H1 (cell line): ENCODE measurements around the gene ZCCHC10. TPM values are rescaled to one million over a fixed set of nuclear protein-coding genes. Genes with fewer than 3 reads are reported as not detected.

Experiments
- CTCF ChIA-PET: fragments of 300-600 bp; sonication (Branson Sonifier 250); formaldehyde crosslinking; loops from one replicate; lab custom pipeline; 2021; ENCODE audit not compliant: partially characterized antibody; lab: Charles Lee
- POLR2A ChIA-PET: fragments of 300-600 bp; sonication (Branson Sonifier 250); formaldehyde crosslinking; loops from one replicate; lab custom pipeline; 2021; ENCODE audit warnings: inconsistent platforms; ENCODE audit not compliant: partially characterized antibody; lab: Charles Lee
- DNase-seq, 2 experiments: peaks; one replicate each; pipeline versions ENCODE4 v3.0.0 to v3.0.0-alpha.2; 2010 to 2022; ENCODE audit warnings: low spot score in 2 of 2, low read depth in 1 of 2, mixed read lengths in 1 of 2
- FAIRE-seq: peaks from 2 replicates; lab custom pipeline; 2011; peaks lifted over from hg19 to GRCh38; lab: Jason Lieb, UNC
- H2AFZ ChIP-seq: 2 replicates; pipeline ENCODE4 v1.8.1; 2012; ENCODE audit warnings: low read length, inconsistent platforms
- H2AK5ac ChIP-seq: 2 replicates; pipeline ENCODE4 v1.6.1; 2013; ENCODE audit warnings: low read depth, low read length
- H2BK120ac ChIP-seq: replicated peaks from 2 replicates; pipeline ENCODE3; 2013; ENCODE audit warnings: low read depth, low read length, inconsistent platforms
- H2BK12ac ChIP-seq: 2 replicates; pipeline ENCODE4 v1.6.1; 2013; ENCODE audit warnings: low read depth, low read length
- H2BK15ac ChIP-seq: 2 replicates; pipeline ENCODE4 v1.6.1; 2013; ENCODE audit warnings: low read length
- H2BK20ac ChIP-seq: 2 replicates; pipeline ENCODE4 v1.6.1; 2013; ENCODE audit warnings: low read length
- H2BK5ac ChIP-seq: 2 replicates; pipeline ENCODE4 v1.6.1; 2013; ENCODE audit warnings: low read depth, low read length
- H3K14ac ChIP-seq: 2 replicates; pipeline ENCODE4 v1.6.1; 2013; ENCODE audit warnings: inconsistent platforms; ENCODE audit not compliant: insufficient read length
- H3K18ac ChIP-seq: 2 replicates; pipeline ENCODE4 v1.6.1; 2013; ENCODE audit warnings: low read length; ENCODE audit errors: extremely low read depth
- H3K23ac ChIP-seq: 2 replicates; pipeline ENCODE4 v1.6.1; 2013; ENCODE audit warnings: inconsistent platforms; ENCODE audit not compliant: insufficient read length
- H3K23me2 ChIP-seq: 2 replicates; pipeline ENCODE4 v1.6.1; 2013; ENCODE audit warnings: low read depth, low read length
- H3K27ac ChIP-seq: 2 replicates; pipeline ENCODE4 v1.6.1; 2011; ENCODE audit warnings: low read depth, low read length, inconsistent platforms
- H3K27me3 ChIP-seq, 4 experiments: replicated peaks in 1 of 4; 1 replicate in 1 of 4; 2 replicates in 3 of 4; pipeline versions ENCODE4 v1.6.1 to v1.8.1; 2011 to 2013; ENCODE audit warnings: low read length in 3 of 4, mild to moderate bottlenecking in 3 of 4, inconsistent platforms in 2 of 4, mixed read lengths in 2 of 4, moderate library complexity in 1 of 4; ENCODE audit not compliant: control insufficient read depth in 3 of 4, insufficient read depth in 3 of 4; ENCODE audit errors: extremely low read depth in 1 of 4
- H3K36me3 ChIP-seq, 4 experiments: 2 replicates each; pipeline versions ENCODE4 v1.6.1 to v1.8.1; 2011 to 2013; ENCODE audit warnings: mild to moderate bottlenecking in 4 of 4, low read length in 3 of 4, moderate library complexity in 2 of 4, control low read depth in 1 of 4, inconsistent platforms in 1 of 4; ENCODE audit not compliant: insufficient read depth in 4 of 4, control insufficient read depth in 2 of 4
- H3K4ac ChIP-seq: replicated peaks from 2 replicates; pipeline ENCODE3; 2013; ENCODE audit warnings: low read length, low read depth, mixed read lengths, inconsistent platforms; ENCODE audit not compliant: insufficient read length
- H3K4me1 ChIP-seq, 4 experiments: replicated peaks in 1 of 4; 1 replicate in 1 of 4; 2 replicates in 3 of 4; pipeline versions ENCODE4 v1.6.1 to v1.8.1; 2011 to 2013; ENCODE audit warnings: low read length in 3 of 4, inconsistent platforms in 2 of 4, mixed read lengths in 1 of 4; ENCODE audit not compliant: insufficient read depth in 4 of 4, control insufficient read depth in 3 of 4
- H3K4me2 ChIP-seq, 2 experiments: 2 replicates each; pipeline versions ENCODE4 v1.6.1 to v1.8.1; 2011 to 2013; ENCODE audit warnings: low read depth in 2 of 2, low read length in 2 of 2, control low read depth in 1 of 2, inconsistent platforms in 1 of 2, mild to moderate bottlenecking in 1 of 2; ENCODE audit not compliant: insufficient read depth in 1 of 2
- H3K4me3 ChIP-seq, 4 experiments: fragments of 200-600, 300-600 bp in 1 of 4; sonication (generic), shearing (Covaris generic), sonication (Bioruptor Twin) in 1 of 4; 2 replicates each; pipeline versions ENCODE4 v1.5.1 to v1.8.1; 2011 to 2016; ENCODE audit warnings: low read length in 4 of 4, low read depth in 3 of 4, control low read depth in 2 of 4, inconsistent platforms in 2 of 4, mild to moderate bottlenecking in 2 of 4, mixed read lengths in 1 of 4, moderate library complexity in 1 of 4; ENCODE audit not compliant: insufficient read depth in 2 of 4; ENCODE audit errors: extremely low read depth in 1 of 4
- H3K56ac ChIP-seq: replicated peaks from 2 replicates; pipeline ENCODE3; 2013; ENCODE audit warnings: low read depth, mild to moderate bottlenecking, mixed read lengths, low read length, inconsistent platforms; ENCODE audit not compliant: insufficient read length
- H3K79me1 ChIP-seq: 2 replicates; pipeline ENCODE4 v1.6.1; 2013; ENCODE audit warnings: low read depth, low read length, control low read depth
- H3K79me2 ChIP-seq, 2 experiments: 2 replicates each; pipeline versions ENCODE4 v1.6.1 to v1.8.1; 2012 to 2013; ENCODE audit warnings: low read length in 2 of 2, mild to moderate bottlenecking in 2 of 2, inconsistent platforms in 1 of 2; ENCODE audit not compliant: insufficient read depth in 2 of 2, control insufficient read depth in 1 of 2
- H3K9ac ChIP-seq, 4 experiments: replicated peaks in 1 of 4; 1 replicate in 1 of 4; 2 replicates in 3 of 4; pipeline versions ENCODE4 v1.6.1 to v1.8.1; 2011 to 2013; ENCODE audit warnings: low read depth in 3 of 4, low read length in 3 of 4, control low read depth in 2 of 4, mild to moderate bottlenecking in 2 of 4, moderate library complexity in 2 of 4, inconsistent platforms in 1 of 4; ENCODE audit errors: extremely low read depth in 1 of 4
- H3K9me3 ChIP-seq, 2 experiments: 2 replicates each; pipeline versions ENCODE4 v1.6.1 to v1.8.1; 2012 to 2013; ENCODE audit warnings: mild to moderate bottlenecking in 2 of 2, moderate library complexity in 2 of 2, control low read depth in 1 of 2, inconsistent platforms in 1 of 2, low read depth in 1 of 2, low read length in 1 of 2, mixed read lengths in 1 of 2; ENCODE audit not compliant: insufficient read depth in 2 of 2
- H4K20me1 ChIP-seq, 2 experiments: replicated peaks in 1 of 2; 2 replicates each; pipeline versions ENCODE3 to v1.8.1; 2011 to 2013; ENCODE audit warnings: inconsistent platforms in 2 of 2, low read length in 2 of 2, mild to moderate bottlenecking in 1 of 2; ENCODE audit not compliant: insufficient read depth in 2 of 2, control insufficient read depth in 1 of 2
- H4K5ac ChIP-seq: 2 replicates; pipeline ENCODE4 v1.6.1; 2013; ENCODE audit warnings: low read length, low read depth, mixed read lengths, inconsistent platforms; ENCODE audit not compliant: insufficient read length
- H4K8ac ChIP-seq: 2 replicates; pipeline ENCODE4 v1.8.0; 2013; ENCODE audit warnings: mild to moderate bottlenecking, moderate library complexity, low read length, inconsistent platforms; ENCODE audit not compliant: insufficient read depth; ENCODE audit errors: extremely low read depth
- H4K91ac ChIP-seq: replicated peaks from 2 replicates; pipeline ENCODE3; 2013; ENCODE audit warnings: low read length, mixed read lengths, inconsistent platforms; ENCODE audit not compliant: insufficient read length
- BRCA1 ChIP-seq: IDR thresholded peaks from 2 replicates; pipeline ENCODE4 v1.6.1; 2012; ENCODE audit warnings: low read depth, low read length, improper control_type of control experiment
- CREB1 ChIP-seq: IDR thresholded peaks from 2 replicates; pipeline ENCODE4 v1.6.1; 2012; ENCODE audit warnings: inconsistent platforms
- GABPA ChIP-seq: IDR thresholded peaks from 2 replicates; pipeline ENCODE4 v1.6.1; 2011; ENCODE audit warnings: mild to moderate bottlenecking, low read length, moderate library complexity, borderline replicate concordance; ENCODE audit not compliant: insufficient read depth
- HDAC6 ChIP-seq: IDR thresholded peaks from one replicate; pipeline ENCODE4 v1.7.1; 2012; ENCODE audit warnings: low read depth, mild to moderate bottlenecking, inconsistent platforms, low read length, moderate library complexity
- JUND ChIP-seq: IDR thresholded peaks from 2 replicates; pipeline ENCODE4 v1.6.1; 2011; ENCODE audit warnings: mild to moderate bottlenecking, improper control_type of control experiment, low read length
- NANOG ChIP-seq: IDR thresholded peaks from 2 replicates; pipeline ENCODE4 v1.6.1; 2011; ENCODE audit warnings: low read length, low read depth, mild to moderate bottlenecking, inconsistent platforms; ENCODE audit not compliant: insufficient read depth, poor library complexity, severe bottlenecking
- POLR2A ChIP-seq, 2 experiments: IDR thresholded peaks; 1 replicate in 1 of 2; 2 replicates in 1 of 2; pipeline ENCODE4 v1.6.1; 2011; ENCODE audit warnings: low read depth in 2 of 2, low read length in 2 of 2, mild to moderate bottlenecking in 2 of 2; ENCODE audit errors: control extremely low read depth in 1 of 2
- RAD21 ChIP-seq, 2 experiments: IDR thresholded peaks in 1 of 2; conservative IDR thresholded peaks in 1 of 2; 2 replicates each; pipeline ENCODE4 v1.6.1; 2011; ENCODE audit warnings: low read depth in 2 of 2, low read length in 2 of 2, improper control_type of control experiment in 1 of 2, inconsistent platforms in 1 of 2, mild to moderate bottlenecking in 1 of 2, moderate library complexity in 1 of 2
- SIRT6 ChIP-seq: IDR thresholded peaks from one replicate; pipeline ENCODE4 v1.7.1; 2012; ENCODE audit warnings: low read length, inconsistent platforms
- SP1 ChIP-seq: IDR thresholded peaks from 2 replicates; pipeline ENCODE4 v1.6.1; 2011; ENCODE audit warnings: low read depth, low read length
- TBP ChIP-seq: IDR thresholded peaks from 2 replicates; pipeline ENCODE4 v1.6.1; 2011; ENCODE audit warnings: low read depth, low read length, improper control_type of control experiment
- YY1 ChIP-seq: IDR thresholded peaks from 2 replicates; pipeline ENCODE4 v1.6.1; 2011; ENCODE audit warnings: low read depth, mild to moderate bottlenecking, low read length
- ZNF274 ChIP-seq: IDR thresholded peaks from 2 replicates; pipeline ENCODE4 v1.7.0; 2012; ENCODE audit warnings: low read length, borderline replicate concordance; ENCODE audit errors: extremely low read depth
- WGBS, 2 experiments: shearing (Covaris generic) in 1 of 2; methylation state at CpG; one replicate each; pipeline versions ENCODE4 v1.1.6 to v1.1.7; 2013 to 2015; ENCODE audit warnings: low lambda C conversion rate in 2 of 2, mixed read lengths in 2 of 2, inconsistent platforms in 1 of 2, low coverage in 1 of 2, missing lambda C conversion rate in 1 of 2; ENCODE audit not compliant: insufficient replicate concordance in 2 of 2, insufficient coverage in 1 of 2, insufficient read length in 1 of 2; ENCODE audit errors: extremely low coverage in 1 of 2, missing lambda C conversion rate in 1 of 2; 5-methylcytosine and 5-hydroxymethylcytosine counted together
- polyA plus RNA-seq, 7 experiments: library from polyadenylated mRNA; depleted of rRNA in 3 of 7; stranded (reverse) in 5 of 7; unstranded in 2 of 7; fragments of >200 nt in 5 of 7; fragments of 200-250 nt in 2 of 7; gene quantifications; 1 replicate in 5 of 7; 2 replicates in 1 of 7; 4 replicates in 1 of 7; pipeline versions ENCODE4 v1.2.1 to v1.2.3, GENCODE V29; 2011 to 2013; ENCODE audit warnings: missing spikeins in 2 of 7, mixed read lengths in 2 of 7
- total RNA-seq: library from RNA; stranded (reverse); fragmentation: NEBNext Ultra II Directional; extraction: Animal tissue kit (Norgen Biotek cat#: 25700); gene quantifications from 2 replicates; pipeline ENCODE4 v1.2.1, GENCODE V29; 2021

The ZCCHC10 gene
- total and polyA plus RNA-seq, 2 of the 8 experiments (the other 6 are each of a cell fraction or from before 2014, with no cell fraction given), result 22.4 to 32.9 TPM

GRCh38 chr5:133056891-133057290 lies 30.5 kb upstream of the ZCCHC10 start:
- 0 out of 2 replicates have a peak, but pooled peaks cover 2% of the 10 kb centered on the region for H3K23me2 ChIP-seq
- TF ChIP-seq SP1 (no peak), JUND (no peak), CREB1 (no peak), HDAC6 (no peak), BRCA1 (no peak), GABPA (no peak), NANOG (no peak), ZNF274 (no peak), POLR2A (IDR thresholded peaks at IDR 0.05; ENCODE audit: control extremely low read depth in 1 of 2, low read depth in 2 of 2, low read length in 2 of 2) (no peak), YY1 (no peak), TBP (no peak), RAD21 (IDR thresholded peaks at IDR 0.05 in 1 of 2, conservative IDR thresholded peaks at IDR 0.05 in 1 of 2; ENCODE audit: low read depth in 2 of 2, low read length in 2 of 2) (no peak), SIRT6 (no peak)
- TF ChIP-seq, all 59 proteins: peak for 0
- H3K4me1 ChIP-seq, result peaks cover 0 to 6% (median 0%) of the 10 kb centered on the region in 4 experiments; a peak in 1 of 7 replicates
- no peak overlapping the region for H2BK5ac ChIP-seq
- WGBS, 2 experiments, result 100% methylated on average over 1 of the region's 1 CpG; no CpG with 5 or more reads in 1 of the 2 experiments
- no peak overlapping the region for H4K8ac ChIP-seq
- POLR2A ChIA-PET, result interaction anchor here (0.6 to 1.7 kb wide), 4 partner anchors 9 to 151 kb away, joined by 3 to 5 read pairs (median 4); no protein-coding TSS in a partner anchor
- H3K36me3 ChIP-seq, result no peaks in the 10 kb centered on the region
- H3K4me2 ChIP-seq, result no peak overlapping the region
- no peak overlapping the region for H3K9ac ChIP-seq
- H2BK15ac ChIP-seq, result no peak overlapping the region
- no peak overlapping the region for H2BK12ac ChIP-seq
- no peak overlapping the region for H3K4me3 ChIP-seq
- peaks cover 23 to 32% of the 10 kb centered on the region in 2 experiments for H4K20me1 ChIP-seq
- no peak overlapping the region for H2AFZ ChIP-seq
- H4K5ac ChIP-seq, result no peak overlapping the region
- no peak overlapping the region for H4K91ac ChIP-seq
- H3K56ac ChIP-seq, result no peak overlapping the region
- no peak overlapping the region for H2AK5ac ChIP-seq
- H3K18ac ChIP-seq, result no peak overlapping the region
- no peaks in the 10 kb centered on the region for H3K9me3 ChIP-seq
- peaks cover 67 to 99% of the 10 kb centered on the region in 2 experiments for H3K79me2 ChIP-seq
- FAIRE-seq (no peak), DNase-seq (no peak)
- H3K27ac ChIP-seq, result no peak overlapping the region
- H3K79me1 ChIP-seq, result peaks cover 4% of the 10 kb centered on the region; the same call in 1 of the 2 replicates
- no peak overlapping the region for H3K4ac ChIP-seq
- H2BK20ac ChIP-seq, result no peak overlapping the region
- no peaks in the 10 kb centered on the region for H3K27me3 ChIP-seq
- CTCF ChIA-PET, result interaction anchor here (0.9 kb wide), 1 partner anchor 27 kb away, joined by 4 read pairs; no protein-coding TSS in a partner anchor
- H3K14ac ChIP-seq, result no peak overlapping the region
- no peak overlapping the region for H3K23ac ChIP-seq
- no peak overlapping the region for H2BK120ac ChIP-seq
